Measurements from ENCODE around the gene SIX2.

GRCh38 chr2:44959855-44960254 lies 49.4 kb downstream of the SIX2 start:
- TF ChIP-seq TARDBP (IDR thresholded peaks at IDR 0.05) (no peak), HDGF (IDR thresholded peaks at IDR 0.05; ENCODE audit: borderline replicate concordance) (no peak), ELF4 (IDR thresholded peaks at IDR 0.05) (no peak), FOXA1 (IDR thresholded peaks at IDR 0.05) (no peak), BHLHE40 (IDR thresholded peaks at IDR 0.05; ENCODE audit: borderline replicate concordance) (no peak), SP1 (IDR thresholded peaks at IDR 0.05) (no peak), FOXK2 (IDR thresholded peaks at IDR 0.05) (no peak), FOXM1 (IDR thresholded peaks at IDR 0.05; ENCODE audit: borderline replicate concordance) (no peak)

All from HEK293T (cell line).